ENCODE results near the gene RETN.
A peak's percentile ranks its signal among the peaks of the same experiment; 100 is the strongest.
"Not testable (repeated sequence)": the region's sequence is repeated elsewhere in the genome, so short reads cannot be mapped to it uniquely, and the experiment has no call there.

RETN gene

GRCh38 chr19:7637374-7638256 is 31.2 kb upstream of the RETN start:
- no peak for DNase-seq (ENCODE audit: low read depth in 3 of 3)

DNA sequence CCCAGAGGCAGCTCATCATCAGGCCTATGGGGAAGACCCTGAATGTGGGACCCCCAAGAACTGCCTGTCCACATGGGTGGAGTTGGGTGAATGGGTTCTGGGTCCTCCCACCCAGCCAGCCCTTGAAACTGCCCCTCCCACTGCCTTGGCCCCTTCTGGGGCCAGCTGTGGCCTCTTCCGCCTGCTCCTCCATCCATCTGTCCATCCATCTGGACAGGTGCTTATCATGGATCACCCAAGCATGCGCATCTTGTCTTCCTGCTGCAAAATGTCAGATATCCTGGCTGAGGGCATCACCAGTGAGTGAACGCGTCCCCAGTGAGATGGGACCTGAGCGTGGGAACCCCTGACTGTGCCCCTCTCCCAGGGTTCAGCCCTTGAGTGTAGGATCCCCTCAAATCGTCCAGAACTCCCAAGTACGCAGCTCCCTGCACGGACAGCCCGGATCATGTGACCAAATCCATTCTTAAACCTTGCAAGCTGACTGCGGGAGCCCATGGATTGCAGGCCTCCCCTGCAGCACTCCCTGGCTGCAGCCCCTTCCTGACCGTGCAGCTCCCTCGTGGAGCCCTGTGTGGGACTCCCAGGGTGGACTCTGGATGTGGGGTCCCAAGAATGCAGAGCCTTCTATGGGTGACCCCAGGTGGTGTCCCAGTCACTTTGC is 29.9 kb upstream of the RETN start:
- no peak for DNase-seq (ENCODE audit: low read depth in 3 of 3)

GRCh38 chr19:7639863-7640348 is 28.9 kb upstream of the RETN start:
- no peak for DNase-seq (ENCODE audit: low read depth in 3 of 3)

DNA sequence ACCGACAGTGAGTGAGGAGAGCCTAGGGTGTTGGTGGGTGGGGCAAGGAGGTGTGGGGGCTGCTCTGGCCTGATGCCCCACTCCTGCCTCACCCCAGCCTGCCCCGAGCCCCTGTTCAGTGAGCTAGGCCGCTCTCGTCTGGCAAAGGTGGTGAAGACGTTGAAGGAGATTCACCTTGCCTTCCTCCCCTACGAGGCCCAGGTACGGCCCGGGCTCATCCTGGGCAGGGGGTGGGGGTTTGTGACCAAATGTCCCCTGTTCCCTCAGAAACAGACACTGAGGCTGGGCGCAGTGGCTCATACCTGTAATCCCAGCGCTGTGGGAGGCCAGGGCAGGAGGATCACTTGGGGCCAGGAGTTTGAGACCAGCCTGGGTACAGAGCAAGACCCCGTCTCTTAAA is 28.0 kb upstream of the RETN start:
- no peak for DNase-seq (ENCODE audit: low read depth in 3 of 3)

- DNase-seq (ENCODE audit: low read depth in 3 of 3), result no peak
Measured at GRCh38 chr19:7641290-7642276, 27.3 kb upstream of the RETN start.

- no peak for DNase-seq (ENCODE audit: low read depth in 3 of 3)
Measured at GRCh38 chr19:7642295-7643030, 26.4 kb upstream of the RETN start.

- DNase-seq (ENCODE audit: low read depth in 3 of 3), result no peak
Measured at GRCh38 chr19:7643031-7643415, 25.8 kb upstream of the RETN start.

- not testable (repeated sequence) for DNase-seq (ENCODE audit: low read depth in 3 of 3)
Measured at GRCh38 chr19:7643629-7644549, 25.0 kb upstream of the RETN start.

DNA sequence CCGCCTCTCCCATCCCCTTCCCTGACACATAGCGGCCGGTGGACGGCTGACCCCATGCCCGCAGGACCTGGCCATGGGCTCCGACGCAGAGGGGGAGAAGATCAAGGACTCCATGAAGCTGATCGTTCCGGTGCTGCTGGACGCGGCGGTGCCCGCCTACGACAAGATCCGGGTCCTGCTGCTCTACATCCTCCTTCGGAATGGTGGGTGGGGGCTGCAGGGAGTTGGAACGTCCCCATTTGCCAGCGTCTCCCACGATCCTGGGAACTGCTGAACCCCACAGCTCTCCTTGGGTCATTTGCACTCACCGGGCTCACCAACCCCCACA is 24.3 kb upstream of the RETN start:
- no peak for DNase-seq (ENCODE audit: low read depth in 3 of 3)

DNA sequence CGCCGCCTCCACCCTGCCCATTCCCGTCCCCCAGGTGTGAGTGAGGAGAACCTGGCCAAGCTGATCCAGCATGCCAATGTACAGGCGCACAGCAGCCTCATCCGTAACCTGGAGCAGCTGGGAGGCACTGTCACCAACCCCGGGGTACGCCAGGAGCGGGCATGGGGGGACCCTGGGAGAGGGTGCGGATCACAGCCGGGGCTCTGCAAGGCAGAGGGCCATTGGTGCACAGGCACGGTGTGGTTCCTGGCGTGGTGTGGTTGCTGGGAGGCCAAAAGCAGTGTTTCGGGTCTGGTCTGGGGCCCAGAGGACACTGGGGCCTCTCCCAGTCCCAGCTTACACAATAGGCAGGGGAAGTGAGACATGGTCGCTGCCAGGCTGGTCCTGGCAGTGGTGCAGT is 23.7 kb upstream of the RETN start:
- DNase-seq (ENCODE audit: low read depth in 3 of 3), result no peak

DNA sequence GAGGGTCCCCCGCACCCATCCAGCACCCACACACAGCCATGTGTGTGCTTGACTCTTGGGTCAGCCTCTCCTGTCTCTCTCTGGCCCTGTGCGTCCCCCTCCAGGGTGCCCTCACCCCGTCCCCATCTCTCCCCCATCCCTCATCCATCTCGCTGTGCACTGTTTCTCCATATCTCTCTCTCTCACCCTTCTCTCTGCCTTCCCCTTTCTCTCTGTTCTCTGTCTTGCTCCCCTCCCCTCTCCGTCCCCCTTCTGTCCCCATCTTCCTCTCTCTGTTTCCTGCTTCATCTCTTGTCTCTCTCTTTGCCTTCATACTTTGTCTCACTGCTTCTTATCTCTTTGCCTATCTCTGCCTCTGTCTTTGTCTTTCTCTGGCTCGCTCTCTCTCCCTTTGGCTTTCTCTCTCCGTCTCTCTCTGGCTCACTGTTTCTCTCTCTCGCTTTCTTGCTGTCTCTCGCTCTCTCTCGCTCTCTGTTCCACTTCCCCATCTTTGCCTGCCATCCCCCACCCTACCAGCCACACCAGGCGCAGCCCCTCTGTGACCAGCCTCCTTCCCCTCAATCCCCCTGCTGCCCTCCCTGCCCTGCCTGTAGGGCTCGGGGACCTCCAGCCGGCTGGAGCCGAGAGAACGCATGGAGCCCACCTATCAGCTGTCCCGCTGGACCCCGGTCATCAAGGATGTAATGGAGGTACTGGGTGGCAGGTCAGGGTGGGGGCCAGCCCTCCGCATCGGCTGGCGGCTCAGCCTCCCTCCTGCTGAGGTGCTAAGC is 23.0 kb upstream of the RETN start:
- no peak for DNase-seq (ENCODE audit: low read depth in 3 of 3)

DNA sequence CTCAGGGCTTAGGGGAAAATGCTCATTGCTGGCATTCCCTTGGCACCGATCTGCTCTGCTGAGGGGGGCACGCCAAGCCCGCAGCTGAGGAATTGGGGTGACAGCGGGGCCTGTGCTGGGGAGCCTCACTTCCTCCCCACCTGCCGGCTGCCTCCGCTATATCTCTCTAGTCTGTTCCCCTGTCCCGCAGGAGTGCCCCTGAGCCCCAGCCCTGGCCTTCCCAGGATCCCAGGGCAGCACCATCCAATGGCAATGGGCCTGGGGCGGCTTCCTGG is 22.5 kb upstream of the RETN start:
- no peak for DNase-seq (ENCODE audit: low read depth in 3 of 3)

GRCh38 chr19:7647156-7647555 is 21.7 kb upstream of the RETN start:
- DNase-seq (ENCODE audit: low read depth in 3 of 3), result no peak

- DNase-seq (ENCODE audit: low read depth in 3 of 3), result no peak
Measured at GRCh38 chr19:7648265-7649014, 20.4 kb upstream of the RETN start.

DNA sequence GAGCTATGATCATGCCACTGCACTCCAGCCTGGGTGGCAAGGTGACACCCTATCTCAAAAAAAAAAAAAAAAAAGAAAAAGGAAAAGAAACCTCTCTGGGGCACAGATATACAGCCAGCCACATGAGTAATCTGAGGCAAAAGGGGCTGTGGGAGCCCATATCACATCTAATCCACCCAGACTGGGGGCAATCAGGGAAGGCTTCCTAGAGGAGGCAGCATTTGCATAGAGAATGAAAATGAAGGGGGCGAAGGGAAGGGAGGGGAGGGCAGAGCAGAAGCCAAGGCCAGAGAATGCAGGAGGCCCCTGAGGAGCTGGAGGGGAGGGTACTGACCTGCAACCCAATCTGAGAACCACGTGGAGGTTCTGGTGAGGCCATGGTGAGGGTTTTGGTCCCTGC is 18.7 kb upstream of the RETN start:
- DNase-seq (ENCODE audit: low read depth in 3 of 3), result no peak

DNA sequence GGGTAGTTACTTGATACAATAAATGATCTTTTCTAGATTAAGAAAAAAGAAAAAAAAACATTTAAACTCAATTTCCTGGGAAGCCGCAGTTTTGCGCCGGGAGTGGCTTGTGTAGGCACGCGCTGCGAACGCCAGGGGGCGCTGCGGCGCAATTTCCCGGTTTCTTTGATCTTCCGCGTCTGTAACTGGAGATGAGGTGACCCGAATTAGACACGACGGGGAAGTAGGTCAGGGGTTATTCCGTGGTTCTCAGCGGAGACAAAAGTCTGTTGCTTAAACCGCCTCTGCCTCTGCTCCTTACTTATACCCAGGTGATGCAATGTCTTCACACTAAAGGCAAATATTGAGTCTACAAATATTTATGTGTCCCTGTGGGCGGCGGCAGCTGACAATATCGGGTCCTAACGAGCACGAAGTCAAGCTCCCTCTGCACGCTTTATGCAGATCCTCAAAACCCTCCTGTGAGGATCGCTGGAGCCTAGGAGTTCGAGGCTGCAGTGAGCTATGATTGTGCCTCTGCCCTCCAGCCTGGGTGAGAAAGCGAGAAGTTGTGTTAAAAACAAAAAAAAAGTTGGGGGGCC is 16.7 kb upstream of the RETN start:
- DNase-seq (ENCODE audit: low read depth in 3 of 3), result peak; percentile 69 to 79 (median 77)

- no peak for DNase-seq (ENCODE audit: low read depth in 3 of 3)
Measured at GRCh38 chr19:7654401-7654800, 14.4 kb upstream of the RETN start.

- DNase-seq (ENCODE audit: low read depth in 3 of 3), result no peak
Measured at GRCh38 chr19:7655581-7655980, 13.3 kb upstream of the RETN start.
